ENCODE data around the gene PIPOX. TPM values are rescaled to one million over a fixed set of nuclear protein-coding genes. Genes with fewer than 3 reads are reported as not detected.

PIPOX gene
- total and polyA plus RNA-seq, 2 donors = 0.96 to 1.3 TPM

- no peak for DNase-seq (ENCODE audit: low read depth in 6 of 9, low spot score in 9 of 9)
Observed at GRCh38 chr17:29066047-29066446, 23.1 kb downstream of the PIPOX start.

DNA sequence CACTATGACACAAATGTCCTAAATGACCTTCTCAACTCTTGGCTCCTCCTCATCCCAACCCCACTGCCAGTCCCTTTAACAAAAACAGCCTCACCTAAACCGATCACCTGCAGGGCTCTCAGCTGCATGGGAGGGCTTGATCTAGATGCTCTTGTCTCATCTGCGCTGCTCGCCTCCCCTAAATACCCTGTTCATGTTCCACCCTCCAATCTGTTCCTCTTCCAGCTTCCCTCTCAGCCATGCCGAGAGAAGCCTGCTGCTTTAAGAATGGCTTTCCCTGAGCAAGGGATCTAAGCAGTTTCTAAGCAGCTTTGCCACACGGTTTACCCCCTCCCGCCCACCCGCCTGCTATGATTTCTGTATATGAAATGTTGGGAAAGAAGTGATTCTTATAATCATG is 23.7 kb downstream of the PIPOX start:
- H3K27ac ChIP-seq (ENCODE audit: low read depth in 1 of 2, low read length in 1 of 2) = no peak overlapping the region
- H3K9me3 ChIP-seq (ENCODE audit: control insufficient read depth in 2 of 2, insufficient read depth in 1 of 2, low read length in 1 of 2) = no peaks in the 10 kb centered on the region
- H3K4me1 ChIP-seq (ENCODE audit: control insufficient read depth in 2 of 2, insufficient read depth in 2 of 2, low read length in 2 of 2) = peaks cover 0 to 4% of the 10 kb centered on the region in 2 donors
- H3K4me3 ChIP-seq (ENCODE audit: low read length in 2 of 2) = no peak overlapping the region
- DNase-seq (ENCODE audit: low read depth in 6 of 9, low spot score in 9 of 9) = no peak
- 95% methylated on average over 7 of the region's 7 CpGs for WGBS
- H3K27me3 ChIP-seq (ENCODE audit: control insufficient read depth in 2 of 2, insufficient read depth in 1 of 2, low read length in 1 of 2) = peaks cover 0 to 2% of the 10 kb centered on the region in 2 donors
- H3K36me3 ChIP-seq (ENCODE audit: control insufficient read depth in 2 of 2, insufficient read depth in 2 of 2, low read length in 1 of 2) = no peaks in the 10 kb centered on the region

More at GRCh38 chr17:29066047-29066446, 23.1 kb downstream of the PIPOX start:
- no peak overlapping the region for H3K4me3 ChIP-seq (ENCODE audit: low read length in 2 of 2)
- WGBS = 97% methylated on average over 7 of the region's 7 CpGs
- H3K9me3 ChIP-seq (ENCODE audit: control insufficient read depth in 2 of 2, insufficient read depth in 1 of 2, low read length in 1 of 2) = no peaks in the 10 kb centered on the region
- H3K36me3 ChIP-seq (ENCODE audit: control insufficient read depth in 2 of 2, insufficient read depth in 2 of 2, low read length in 1 of 2) = no peaks in the 10 kb centered on the region
- H3K27ac ChIP-seq (ENCODE audit: low read depth in 1 of 2, low read length in 1 of 2) = no peak overlapping the region
- H3K4me1 ChIP-seq (ENCODE audit: control insufficient read depth in 2 of 2, insufficient read depth in 2 of 2, low read length in 2 of 2) = peaks cover 0 to 4% of the 10 kb centered on the region in 2 donors
- peaks cover 0 to 2% of the 10 kb centered on the region in 2 donors for H3K27me3 ChIP-seq (ENCODE audit: control insufficient read depth in 2 of 2, insufficient read depth in 1 of 2, low read length in 1 of 2)

DNA sequence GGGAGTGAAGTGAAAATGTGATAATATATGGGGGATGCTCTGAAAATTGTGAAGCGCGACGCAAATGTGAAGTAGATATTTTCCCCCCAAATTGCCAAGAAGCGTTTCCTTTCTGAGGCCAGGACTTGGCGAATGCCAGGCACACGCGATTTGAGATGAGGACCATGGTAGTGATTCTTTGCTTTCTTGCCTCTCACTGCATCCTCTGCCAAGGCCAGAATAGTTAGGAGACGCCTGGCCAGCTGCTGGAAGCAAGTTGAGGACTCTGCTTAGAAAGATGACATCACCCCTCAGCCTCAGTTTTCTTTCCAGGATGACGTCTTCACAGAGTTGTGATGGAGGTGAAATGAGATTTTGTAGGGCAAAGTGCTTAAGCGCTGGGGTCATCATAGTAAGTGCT is 25.9 kb downstream of the PIPOX start:
- peaks cover 0 to 4% of the 10 kb centered on the region in 2 donors for H3K4me1 ChIP-seq (ENCODE audit: control insufficient read depth in 2 of 2, insufficient read depth in 2 of 2, low read length in 2 of 2)
- no peak for DNase-seq (ENCODE audit: low read depth in 6 of 9, low spot score in 9 of 9)
- H3K4me3 ChIP-seq (ENCODE audit: low read length in 2 of 2) = no peak overlapping the region
- H3K36me3 ChIP-seq (ENCODE audit: control insufficient read depth in 2 of 2, insufficient read depth in 2 of 2, low read length in 1 of 2) = no peaks in the 10 kb centered on the region
- 95% methylated on average over 10 of the region's 10 CpGs for WGBS
- peaks cover 0 to 2% of the 10 kb centered on the region in 2 donors for H3K27me3 ChIP-seq (ENCODE audit: control insufficient read depth in 2 of 2, insufficient read depth in 1 of 2, low read length in 1 of 2)
- H3K9me3 ChIP-seq (ENCODE audit: control insufficient read depth in 2 of 2, insufficient read depth in 1 of 2, low read length in 1 of 2) = no peaks in the 10 kb centered on the region
- H3K27ac ChIP-seq (ENCODE audit: low read depth in 1 of 2, low read length in 1 of 2) = no peak overlapping the region

- Histone ChIP-seq H3K36me3 (ENCODE audit: control insufficient read depth in 2 of 2, insufficient read depth in 2 of 2, low read length in 1 of 2) (peaks cover 4% of the 10 kb centered on the region in 2 donors), H3K4me1 (ENCODE audit: control insufficient read depth in 2 of 2, insufficient read depth in 2 of 2, low read length in 2 of 2) (peaks cover 0 to 4% of the 10 kb centered on the region in 2 donors), H3K9me3 (ENCODE audit: control insufficient read depth in 2 of 2, insufficient read depth in 1 of 2, low read length in 1 of 2) (no peaks in the 10 kb centered on the region), H3K4me3 (ENCODE audit: low read length in 2 of 2) (no peak overlapping the region), H3K27me3 (ENCODE audit: control insufficient read depth in 2 of 2, insufficient read depth in 1 of 2, low read length in 1 of 2) (peaks cover 0 to 2% of the 10 kb centered on the region in 2 donors), H3K27ac (ENCODE audit: low read depth in 1 of 2, low read length in 1 of 2) (no peak overlapping the region)
- DNase-seq (ENCODE audit: low read depth in 6 of 9, low spot score in 9 of 9) = peak in 2 of 9 donors; percentile 3 to 35
- 77% methylated on average over 19 of the region's 19 CpGs for WGBS
Observed at GRCh38 chr17:29069526-29070041, 26.6 kb downstream of the PIPOX start.

GRCh38 chr17:29070308-29070707 is 27.4 kb downstream of the PIPOX start:
- Histone ChIP-seq H3K27ac (ENCODE audit: low read depth in 1 of 2, low read length in 1 of 2) (no peak overlapping the region), H3K27me3 (ENCODE audit: control insufficient read depth in 2 of 2, insufficient read depth in 1 of 2, low read length in 1 of 2) (peaks cover 0 to 2% of the 10 kb centered on the region in 2 donors), H3K9me3 (ENCODE audit: control insufficient read depth in 2 of 2, insufficient read depth in 1 of 2, low read length in 1 of 2) (no peaks in the 10 kb centered on the region), H3K36me3 (ENCODE audit: control insufficient read depth in 2 of 2, insufficient read depth in 2 of 2, low read length in 1 of 2) (peaks cover 5 to 7% of the 10 kb centered on the region in 2 donors), H3K4me1 (ENCODE audit: control insufficient read depth in 2 of 2, insufficient read depth in 2 of 2, low read length in 2 of 2) (peaks cover 0 to 4% of the 10 kb centered on the region in 2 donors), H3K4me3 (ENCODE audit: low read length in 2 of 2) (no peak overlapping the region)
- WGBS = 95% methylated on average over 10 of the region's 10 CpGs
- no peak for DNase-seq (ENCODE audit: low read depth in 6 of 9, low spot score in 9 of 9)

DNA sequence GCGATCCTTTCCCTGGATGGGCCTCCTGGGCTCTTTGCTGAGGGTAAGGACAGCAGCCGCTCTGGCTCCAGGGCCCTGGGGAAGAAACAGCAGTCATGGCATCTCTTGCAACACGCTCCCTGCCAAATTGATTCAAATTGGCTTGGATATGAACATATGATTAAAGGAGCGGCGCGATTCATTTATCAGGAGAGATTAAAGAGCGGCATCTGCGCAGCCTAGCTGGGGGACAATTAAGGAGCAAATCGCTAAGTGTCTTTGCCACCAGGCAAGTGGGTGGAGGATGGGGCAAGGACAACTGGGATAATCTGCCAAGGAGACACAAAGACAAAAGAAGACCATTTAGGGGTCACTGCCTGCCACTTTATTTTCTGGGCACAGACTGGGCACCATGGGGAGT is 27.8 kb downstream of the PIPOX start:
- no peak for DNase-seq (ENCODE audit: low read depth in 6 of 9, low spot score in 9 of 9)

DNA sequence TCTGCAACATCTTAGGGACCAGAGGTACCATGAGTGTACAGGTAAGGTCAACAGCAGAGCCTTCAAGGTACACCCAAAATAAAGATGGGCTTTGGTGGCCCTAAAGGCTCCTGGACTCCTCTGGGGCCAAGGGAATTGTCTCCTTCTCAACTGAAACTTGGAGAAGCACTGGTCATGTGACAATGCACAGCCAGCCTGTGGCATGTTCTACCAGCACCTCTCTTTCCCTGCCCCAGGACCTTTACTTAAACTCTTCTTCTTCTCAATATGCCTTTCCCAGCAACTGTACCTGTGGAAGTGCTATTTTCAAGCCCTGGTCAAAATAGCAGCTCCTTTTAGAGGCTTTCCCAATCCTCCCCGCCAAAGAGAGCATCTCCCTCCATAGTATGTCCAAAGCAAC is 28.4 kb downstream of the PIPOX start:
- peaks cover 0 to 2% of the 10 kb centered on the region in 2 donors for H3K27me3 ChIP-seq (ENCODE audit: control insufficient read depth in 2 of 2, insufficient read depth in 1 of 2, low read length in 1 of 2)
- H3K4me1 ChIP-seq (ENCODE audit: control insufficient read depth in 2 of 2, insufficient read depth in 2 of 2, low read length in 2 of 2) = peaks cover 0 to 4% of the 10 kb centered on the region in 2 donors
- no peak overlapping the region for H3K27ac ChIP-seq (ENCODE audit: low read depth in 1 of 2, low read length in 1 of 2)
- H3K4me3 ChIP-seq (ENCODE audit: low read length in 2 of 2) = no peak overlapping the region
- WGBS = 98% methylated on average over 1 of the region's 1 CpG
- H3K36me3 ChIP-seq (ENCODE audit: control insufficient read depth in 2 of 2, insufficient read depth in 2 of 2, low read length in 1 of 2) = peaks cover 6 to 7% of the 10 kb centered on the region in 2 donors
- DNase-seq (ENCODE audit: low read depth in 6 of 9, low spot score in 9 of 9) = no peak
- no peaks in the 10 kb centered on the region for H3K9me3 ChIP-seq (ENCODE audit: control insufficient read depth in 2 of 2, insufficient read depth in 1 of 2, low read length in 1 of 2)

More for the DNA sequence above, 27.8 kb downstream of the PIPOX start:
- H3K27me3 ChIP-seq (ENCODE audit: control insufficient read depth in 2 of 2, insufficient read depth in 1 of 2, low read length in 1 of 2) = peaks cover 0 to 2% of the 10 kb centered on the region in 2 donors
- no peaks in the 10 kb centered on the region for H3K9me3 ChIP-seq (ENCODE audit: control insufficient read depth in 2 of 2, insufficient read depth in 1 of 2, low read length in 1 of 2)
- H3K27ac ChIP-seq (ENCODE audit: low read depth in 1 of 2, low read length in 1 of 2) = no peak overlapping the region
- peaks cover 5 to 7% of the 10 kb centered on the region in 2 donors for H3K36me3 ChIP-seq (ENCODE audit: control insufficient read depth in 2 of 2, insufficient read depth in 2 of 2, low read length in 1 of 2)
- 91% methylated on average over 9 of the region's 9 CpGs for whole genome bisulfite sequencing
- H3K4me1 ChIP-seq (ENCODE audit: control insufficient read depth in 2 of 2, insufficient read depth in 2 of 2, low read length in 2 of 2) = peaks cover 0 to 4% of the 10 kb centered on the region in 2 donors
- H3K4me3 ChIP-seq (ENCODE audit: low read length in 2 of 2) = no peak overlapping the region

GRCh38 chr17:29073045-29073444 is 30.1 kb downstream of the PIPOX start:
- Histone ChIP-seq H3K36me3 (ENCODE audit: control insufficient read depth in 2 of 2, insufficient read depth in 2 of 2, low read length in 1 of 2) (peaks cover 11 to 16% of the 10 kb centered on the region in 2 donors), H3K27me3 (ENCODE audit: control insufficient read depth in 2 of 2, insufficient read depth in 1 of 2, low read length in 1 of 2) (peaks cover 0 to 2% of the 10 kb centered on the region in 2 donors), H3K4me3 (ENCODE audit: low read length in 2 of 2) (no peak overlapping the region), H3K27ac (ENCODE audit: low read depth in 1 of 2, low read length in 1 of 2) (no peak overlapping the region), H3K4me1 (ENCODE audit: control insufficient read depth in 2 of 2, insufficient read depth in 2 of 2, low read length in 2 of 2) (peaks cover 0 to 4% of the 10 kb centered on the region in 2 donors), H3K9me3 (ENCODE audit: control insufficient read depth in 2 of 2, insufficient read depth in 1 of 2, low read length in 1 of 2) (no peaks in the 10 kb centered on the region)
- DNase-seq (ENCODE audit: low read depth in 6 of 9, low spot score in 9 of 9) = no peak
- 92% methylated on average over 2 of the region's 2 CpGs for WGBS

DNA sequence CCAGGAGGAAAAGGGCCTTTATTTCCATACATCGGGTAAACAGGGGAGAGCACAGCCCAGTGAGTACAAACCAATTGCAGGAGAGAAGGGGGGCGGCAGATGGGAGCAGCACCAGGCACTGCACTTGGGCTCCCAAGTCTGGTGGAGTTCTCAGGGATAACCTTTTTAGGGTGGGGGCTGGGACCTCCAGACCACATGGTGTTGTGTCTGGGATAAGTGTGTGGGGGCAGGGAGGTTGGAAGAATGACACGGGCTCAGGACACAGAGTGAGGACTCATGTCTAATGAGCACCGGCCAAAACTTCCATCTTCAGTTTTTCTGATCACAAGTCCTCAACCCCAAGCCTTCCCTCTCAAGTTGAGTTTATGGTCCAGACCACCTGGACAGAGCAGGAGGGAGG is 30.6 kb downstream of the PIPOX start:
- Histone ChIP-seq H3K36me3 (ENCODE audit: control insufficient read depth in 2 of 2, insufficient read depth in 2 of 2, low read length in 1 of 2) (peaks cover 16 to 20% of the 10 kb centered on the region in 2 donors), H3K27me3 (ENCODE audit: control insufficient read depth in 2 of 2, insufficient read depth in 1 of 2, low read length in 1 of 2) (peaks cover 0 to 2% of the 10 kb centered on the region in 2 donors), H3K4me3 (ENCODE audit: low read length in 2 of 2) (no peak overlapping the region), H3K27ac (ENCODE audit: low read depth in 1 of 2, low read length in 1 of 2) (no peak overlapping the region), H3K9me3 (ENCODE audit: control insufficient read depth in 2 of 2, insufficient read depth in 1 of 2, low read length in 1 of 2) (no peaks in the 10 kb centered on the region), H3K4me1 (ENCODE audit: control insufficient read depth in 2 of 2, insufficient read depth in 2 of 2, low read length in 2 of 2) (peaks cover 0 to 4% of the 10 kb centered on the region in 2 donors)
- WGBS = 94% methylated on average over 4 of the region's 4 CpGs
- no peak for DNase-seq (ENCODE audit: low read depth in 6 of 9, low spot score in 9 of 9)

Measured in thymus (tissue), 11 donors.